Activated CD8-positive, alpha-beta memory T cell treated with anti-CD3 and anti-CD28 coated beads for 24 hours (primary cell): ENCODE results near the gene YOD1.

ENCODE experiments used
- DNase-seq: peaks from one replicate; pipeline ENCODE4 v3.0.0-alpha.2; 2020

The YOD1 gene

DNA sequence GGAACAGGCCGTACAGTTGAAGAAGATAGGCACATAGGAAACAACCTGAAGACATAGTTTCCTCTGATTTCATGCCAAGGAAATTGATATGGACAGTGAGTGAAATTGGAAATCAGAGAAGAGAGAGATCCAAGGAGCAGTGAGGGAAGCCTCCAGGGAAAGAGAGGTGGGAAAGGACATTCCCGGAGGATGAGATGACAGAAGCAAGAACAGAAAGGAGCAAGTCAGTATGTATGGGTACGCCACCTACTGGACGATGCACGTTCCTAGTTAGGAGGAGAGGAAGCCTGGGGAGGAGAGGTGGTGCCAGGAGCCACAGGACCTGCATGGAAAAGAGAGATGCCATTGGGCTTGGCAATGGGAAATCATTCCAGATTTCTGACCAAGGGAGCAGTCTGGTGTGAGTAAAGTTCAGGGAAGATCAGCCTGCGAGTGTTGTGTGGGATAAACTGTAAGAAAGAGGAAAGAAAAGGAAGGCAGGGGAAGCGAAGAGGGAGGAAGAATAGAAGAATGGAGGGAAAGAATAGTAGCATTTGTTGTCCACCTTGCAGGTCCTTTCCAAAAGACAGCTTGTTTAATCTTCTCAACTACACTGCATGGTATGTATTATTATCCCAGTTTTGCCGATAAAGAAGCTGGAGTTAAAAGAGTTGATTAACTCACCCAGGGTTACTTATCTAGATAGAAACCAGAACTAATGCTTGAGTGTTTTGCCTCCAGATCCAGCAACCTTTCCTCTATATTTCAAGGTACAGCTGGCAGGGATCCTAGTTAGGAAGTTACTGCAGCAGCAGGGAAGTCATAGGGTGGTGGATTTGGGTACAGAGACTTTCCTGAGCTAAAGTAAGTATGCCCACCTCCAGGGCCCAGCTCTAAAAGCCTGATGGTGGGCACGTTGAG is 45.8 kb downstream of the YOD1 start:
- no peak for DNase-seq

DNA sequence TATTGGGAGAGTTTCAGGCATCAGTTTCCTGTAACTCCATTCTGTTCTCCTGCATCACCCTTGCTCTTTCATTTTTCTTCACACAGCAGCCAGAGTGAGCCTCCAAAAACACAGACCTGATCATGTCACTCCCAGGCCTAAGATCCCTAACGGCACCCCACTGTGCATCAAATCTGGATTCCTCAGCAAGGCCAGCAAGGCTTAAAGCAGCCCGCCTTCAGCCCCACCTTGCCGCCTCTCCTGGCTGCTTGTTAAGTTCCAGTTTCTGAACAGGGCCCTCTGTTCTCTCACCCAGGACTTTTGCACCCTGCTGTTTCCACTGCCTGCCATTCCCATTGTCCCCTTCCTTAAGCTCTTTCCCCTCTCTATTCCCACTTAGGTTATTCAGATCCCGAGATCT is 47.8 kb downstream of the YOD1 start:
- DNase-seq: no peak

DNA sequence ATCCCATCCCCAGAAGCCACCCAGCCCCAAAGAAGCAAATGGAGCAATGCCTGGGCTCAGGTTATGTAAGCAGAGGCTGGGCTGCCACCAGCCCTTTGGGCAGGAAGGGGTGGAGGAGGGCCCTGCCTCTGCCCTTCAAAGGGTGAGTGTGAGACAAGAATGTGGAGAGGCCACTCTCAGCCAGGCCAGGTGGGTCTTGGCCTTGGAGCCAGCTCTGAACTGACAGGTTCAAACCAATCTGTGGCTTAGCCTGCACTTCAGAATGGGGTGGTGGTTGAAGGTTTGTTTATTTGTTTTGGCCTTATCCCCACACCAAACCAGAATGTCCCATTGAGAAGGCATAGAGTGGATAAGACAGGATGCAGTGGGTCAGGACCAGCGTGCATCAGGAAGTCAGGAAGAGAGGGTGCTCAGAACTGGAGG is 48.3 kb downstream of the YOD1 start:
- no peak for DNase-seq

DNA sequence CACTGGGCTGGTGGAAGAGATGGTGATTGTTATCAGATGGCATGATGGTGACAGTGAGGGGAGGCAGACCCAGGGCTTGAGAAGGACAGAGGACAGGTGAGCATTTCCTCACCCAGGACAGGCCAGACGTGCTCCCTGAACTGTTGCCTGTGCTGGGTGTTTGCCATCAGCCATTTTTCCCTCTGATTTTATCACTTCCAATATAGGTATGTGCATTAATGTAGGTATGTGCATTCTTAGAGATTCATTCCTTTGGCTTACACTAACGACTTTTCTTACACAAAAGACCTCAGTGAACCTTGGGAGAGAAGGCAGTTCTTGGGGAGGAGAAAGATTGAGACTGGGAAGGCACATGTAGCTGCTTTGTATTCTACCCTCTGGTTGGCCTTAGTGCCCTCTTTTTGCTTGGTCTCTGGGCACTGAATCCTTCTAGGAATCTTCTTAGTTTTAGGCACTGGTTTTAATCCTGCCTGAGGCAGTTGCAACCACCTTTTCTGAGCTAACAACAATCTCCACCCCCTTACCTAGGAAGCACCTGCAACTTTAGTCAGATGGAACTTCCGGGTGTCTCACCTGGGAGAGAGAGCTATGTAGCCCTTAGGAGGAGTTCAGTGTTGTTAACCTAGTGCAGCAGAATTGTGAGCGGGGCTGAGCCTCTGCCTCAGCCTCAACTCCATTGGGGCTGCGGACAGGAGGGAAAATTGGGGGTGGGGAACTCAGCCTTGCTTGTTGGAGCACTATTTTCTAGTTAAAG is 49.3 kb downstream of the YOD1 start:
- DNase-seq: no peak

DNA sequence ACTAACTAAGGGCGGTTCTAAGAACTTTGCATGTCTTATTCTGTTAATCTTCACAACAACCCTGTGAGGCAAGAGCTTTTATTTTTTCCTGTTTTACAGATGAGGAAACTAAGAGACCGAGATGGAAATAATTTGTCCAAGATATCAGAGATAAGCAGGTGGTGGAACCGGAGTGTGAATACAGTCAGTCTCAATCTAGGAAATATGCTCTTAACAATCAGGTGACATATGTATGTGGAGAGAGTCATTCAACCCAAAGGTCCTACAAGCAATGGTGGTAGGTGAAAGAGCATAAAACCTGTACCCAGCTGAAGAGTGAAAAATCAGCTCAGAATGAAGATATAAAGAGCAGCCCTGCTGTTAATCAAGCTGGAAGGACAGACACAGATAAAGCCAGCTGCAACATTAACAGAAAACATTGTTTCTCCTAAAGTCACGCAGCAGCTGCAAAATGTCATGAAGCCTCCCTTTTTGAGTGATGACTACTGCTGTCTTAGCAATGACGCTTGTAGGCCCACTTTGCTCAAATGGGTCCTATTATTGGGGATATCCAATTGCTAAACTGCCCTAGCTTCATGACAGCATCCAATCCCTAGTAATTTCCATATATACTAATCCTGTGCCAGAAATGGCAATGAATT is 50.2 kb downstream of the YOD1 start:
- DNase-seq: no peak

DNA sequence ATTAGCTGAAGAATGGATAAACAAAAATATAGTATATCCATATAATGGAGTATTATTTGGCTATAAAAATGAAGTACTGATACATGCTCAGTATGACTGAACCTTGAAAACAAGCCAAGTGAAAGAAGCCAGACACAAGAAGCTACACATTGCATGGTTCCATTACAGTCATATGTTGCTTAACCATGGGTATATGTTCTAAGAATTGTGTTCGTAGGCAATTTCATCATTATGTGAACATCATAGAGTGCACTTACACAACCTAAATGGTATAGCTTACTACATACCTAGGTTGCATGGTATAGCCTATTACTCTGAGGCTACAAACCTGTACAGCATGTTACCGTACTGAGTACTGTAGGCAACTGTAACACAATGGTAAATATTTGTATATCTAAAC is 52.2 kb downstream of the YOD1 start:
- no peak for DNase-seq
